Breast epithelium (tissue), 3 donors: Measurements from ENCODE around the gene CYP3A4.

Experiments
- CTCF ChIP-seq, 3 donors: fragments of 450-650 bp; IDR thresholded peaks; one replicate each; pipeline ENCODE4 v1.5.1; 2016 to 2017; ENCODE audit warnings: antibody characterized with exemption in 3 of 3, mild to moderate bottlenecking in 3 of 3, moderate library complexity in 3 of 3
- POLR2A ChIP-seq: fragments of 450-650 bp; IDR thresholded peaks from one replicate; pipeline ENCODE4 v1.6.1; 2016; ENCODE audit warnings: antibody characterized with exemption, mild to moderate bottlenecking, moderate library complexity

GRCh38 chr7:99742737-99743394, 41.1 kb downstream of the CYP3A4 start:
- TF ChIP-seq POLR2A, result no peak
- TF ChIP-seq CTCF (IDR thresholded peaks at IDR 0.05), result no peak
